PC-9 (cell line): ENCODE data around the gene IP6K1.
"Not testable (repeated sequence)": the region's sequence is repeated elsewhere in the genome, so short reads cannot be mapped to it uniquely, and the experiment has no call there.

ENCODE experiments used
- EZH2 ChIP-seq: fragments of 200-600 bp; sonication (generic); IDR thresholded peaks from 2 replicates; pipeline ENCODE4 v1.8.0; 2017; ENCODE audit warnings: antibody characterized with exemption, low read depth
- TF ChIP-seq, protein P1 (sequence below): fragments of 200-600 bp; sonication (generic); conservative IDR thresholded peaks from 2 replicates; pipeline ENCODE4 v1.6.1; 2017; ENCODE audit warnings: mixed run types, antibody characterized with exemption, mild to moderate bottlenecking, moderate library complexity

DNA sequence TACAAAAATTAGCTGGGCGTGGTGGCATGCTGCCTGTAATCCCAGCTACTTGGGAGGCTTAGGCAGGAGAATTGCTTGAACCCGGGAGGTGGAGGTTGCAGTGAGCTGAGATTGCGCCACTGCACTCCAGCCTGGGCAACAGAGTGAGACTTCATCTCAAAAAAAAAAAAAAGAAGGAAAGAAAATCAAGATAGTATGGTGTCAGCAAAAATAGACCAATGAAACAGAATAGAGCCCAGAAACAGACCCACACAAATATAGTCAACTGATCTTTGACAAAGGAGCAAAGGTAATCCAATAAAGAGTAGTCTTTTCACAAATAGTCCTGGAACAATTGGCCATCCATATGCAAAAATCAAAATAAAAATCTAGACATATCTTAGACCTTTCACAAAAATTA lies 36.8 kb upstream of the IP6K1 start:
- TF ChIP-seq, protein P1, sequence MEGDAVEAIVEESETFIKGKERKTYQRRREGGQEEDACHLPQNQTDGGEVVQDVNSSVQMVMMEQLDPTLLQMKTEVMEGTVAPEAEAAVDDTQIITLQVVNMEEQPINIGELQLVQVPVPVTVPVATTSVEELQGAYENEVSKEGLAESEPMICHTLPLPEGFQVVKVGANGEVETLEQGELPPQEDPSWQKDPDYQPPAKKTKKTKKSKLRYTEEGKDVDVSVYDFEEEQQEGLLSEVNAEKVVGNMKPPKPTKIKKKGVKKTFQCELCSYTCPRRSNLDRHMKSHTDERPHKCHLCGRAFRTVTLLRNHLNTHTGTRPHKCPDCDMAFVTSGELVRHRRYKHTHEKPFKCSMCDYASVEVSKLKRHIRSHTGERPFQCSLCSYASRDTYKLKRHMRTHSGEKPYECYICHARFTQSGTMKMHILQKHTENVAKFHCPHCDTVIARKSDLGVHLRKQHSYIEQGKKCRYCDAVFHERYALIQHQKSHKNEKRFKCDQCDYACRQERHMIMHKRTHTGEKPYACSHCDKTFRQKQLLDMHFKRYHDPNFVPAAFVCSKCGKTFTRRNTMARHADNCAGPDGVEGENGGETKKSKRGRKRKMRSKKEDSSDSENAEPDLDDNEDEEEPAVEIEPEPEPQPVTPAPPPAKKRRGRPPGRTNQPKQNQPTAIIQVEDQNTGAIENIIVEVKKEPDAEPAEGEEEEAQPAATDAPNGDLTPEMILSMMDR = not testable (repeated sequence)
- not testable (repeated sequence) for TF ChIP-seq EZH2
